BE2C (cell line): ENCODE measurements around the gene RECK.
"Not testable (repeated sequence)": the region's sequence is repeated elsewhere in the genome, so short reads cannot be mapped to it uniquely, and the experiment has no call there.

Experiments
- DNase-seq: peaks from one replicate; pipeline ENCODE4 v3.0.0-alpha.2; 2020
- H3K27me3 ChIP-seq: fragments of 250-450 bp; sonication (Bioruptor Pico); 2 replicates; pipeline ENCODE4 v1.5.1; 2020; ENCODE audit warnings: mild to moderate bottlenecking
- H3K36me3 ChIP-seq: fragments of 250-450 bp; sonication (Bioruptor Pico); 2 replicates; pipeline ENCODE4 v1.5.1; 2020; ENCODE audit warnings: mild to moderate bottlenecking
- H3K4me1 ChIP-seq: fragments of 250-450 bp; sonication (Bioruptor Pico); 2 replicates; pipeline ENCODE4 v1.5.1; 2020
- H3K4me3 ChIP-seq: 2 replicates; pipeline ENCODE4 v1.5.1; 2011; ENCODE audit warnings: low read depth, low read length
- H3K9me3 ChIP-seq: fragments of 250-450 bp; sonication (Bioruptor Pico); 2 replicates; pipeline ENCODE4 v1.5.1; 2020
- TF ChIP-seq, protein P1 (sequence below): IDR thresholded peaks from 2 replicates; pipeline ENCODE4 v1.5.1; 2012; ENCODE audit warnings: mild to moderate bottlenecking, low read depth, low read length

The RECK gene

DNA sequence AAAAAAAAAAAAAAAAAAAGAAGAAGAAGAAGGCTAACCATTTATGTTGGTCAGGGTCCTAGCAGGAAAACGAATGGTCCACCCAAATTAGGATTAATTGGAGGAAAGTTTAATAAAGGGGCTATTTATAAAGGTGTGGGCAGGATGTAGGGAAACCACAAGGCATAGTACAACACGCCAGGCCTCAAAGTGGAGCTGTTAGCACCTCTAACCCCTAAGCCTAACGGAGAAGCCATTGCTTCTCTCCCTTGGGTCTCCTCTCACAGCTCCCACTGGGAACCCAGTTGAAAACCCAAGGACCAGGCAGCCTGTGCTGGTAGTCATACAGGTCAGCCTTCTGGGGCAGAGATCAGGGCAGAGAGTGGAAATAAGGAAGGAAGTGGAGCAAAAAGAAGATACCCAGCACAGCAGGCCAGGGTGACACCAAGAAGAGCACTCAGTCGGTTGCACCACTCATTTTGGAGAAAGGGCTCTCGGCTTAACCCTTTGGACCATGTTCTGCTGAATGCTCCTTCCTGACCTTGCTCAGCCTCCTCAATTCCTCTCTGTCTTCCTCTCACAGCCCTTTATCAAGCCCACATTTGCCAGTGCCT, 91.0 kb downstream of the RECK start:
- DNase-seq = no peak
- no peak overlapping the region for H3K4me3 ChIP-seq
- no peaks in the 10 kb centered on the region for H3K9me3 ChIP-seq
- H3K4me1 ChIP-seq = no peaks in the 10 kb centered on the region
- TF ChIP-seq, protein P1, sequence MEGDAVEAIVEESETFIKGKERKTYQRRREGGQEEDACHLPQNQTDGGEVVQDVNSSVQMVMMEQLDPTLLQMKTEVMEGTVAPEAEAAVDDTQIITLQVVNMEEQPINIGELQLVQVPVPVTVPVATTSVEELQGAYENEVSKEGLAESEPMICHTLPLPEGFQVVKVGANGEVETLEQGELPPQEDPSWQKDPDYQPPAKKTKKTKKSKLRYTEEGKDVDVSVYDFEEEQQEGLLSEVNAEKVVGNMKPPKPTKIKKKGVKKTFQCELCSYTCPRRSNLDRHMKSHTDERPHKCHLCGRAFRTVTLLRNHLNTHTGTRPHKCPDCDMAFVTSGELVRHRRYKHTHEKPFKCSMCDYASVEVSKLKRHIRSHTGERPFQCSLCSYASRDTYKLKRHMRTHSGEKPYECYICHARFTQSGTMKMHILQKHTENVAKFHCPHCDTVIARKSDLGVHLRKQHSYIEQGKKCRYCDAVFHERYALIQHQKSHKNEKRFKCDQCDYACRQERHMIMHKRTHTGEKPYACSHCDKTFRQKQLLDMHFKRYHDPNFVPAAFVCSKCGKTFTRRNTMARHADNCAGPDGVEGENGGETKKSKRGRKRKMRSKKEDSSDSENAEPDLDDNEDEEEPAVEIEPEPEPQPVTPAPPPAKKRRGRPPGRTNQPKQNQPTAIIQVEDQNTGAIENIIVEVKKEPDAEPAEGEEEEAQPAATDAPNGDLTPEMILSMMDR = no peak
- no peaks in the 10 kb centered on the region for H3K36me3 ChIP-seq
- no peaks in the 10 kb centered on the region for H3K27me3 ChIP-seq

DNA sequence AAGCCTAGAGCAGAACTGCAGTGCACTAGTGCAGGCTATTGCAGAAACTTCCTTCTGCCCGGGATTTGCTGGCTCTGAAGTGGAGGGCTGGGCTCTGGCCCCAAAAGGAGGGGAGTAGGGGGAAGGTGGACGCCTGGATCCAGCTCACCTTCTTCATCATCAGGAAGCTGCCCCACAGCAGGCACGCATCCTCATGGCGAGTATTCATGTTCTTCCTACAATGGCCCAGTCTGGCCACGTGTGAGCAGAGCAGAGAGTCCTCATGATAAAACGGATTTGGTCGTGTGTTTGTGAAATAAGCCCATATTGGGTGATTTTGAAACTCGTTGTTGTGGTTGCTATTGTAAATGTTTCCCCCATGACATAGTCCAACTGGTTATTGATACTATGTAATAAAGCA, 91.6 kb downstream of the RECK start:
- Histone ChIP-seq H3K27me3 (no peaks in the 10 kb centered on the region), H3K9me3 (no peaks in the 10 kb centered on the region), H3K4me3 (no peak overlapping the region), H3K4me1 (no peaks in the 10 kb centered on the region), H3K36me3 (no peaks in the 10 kb centered on the region)
- TF ChIP-seq, protein P1 = no peak
- DNase-seq = no peak

DNA sequence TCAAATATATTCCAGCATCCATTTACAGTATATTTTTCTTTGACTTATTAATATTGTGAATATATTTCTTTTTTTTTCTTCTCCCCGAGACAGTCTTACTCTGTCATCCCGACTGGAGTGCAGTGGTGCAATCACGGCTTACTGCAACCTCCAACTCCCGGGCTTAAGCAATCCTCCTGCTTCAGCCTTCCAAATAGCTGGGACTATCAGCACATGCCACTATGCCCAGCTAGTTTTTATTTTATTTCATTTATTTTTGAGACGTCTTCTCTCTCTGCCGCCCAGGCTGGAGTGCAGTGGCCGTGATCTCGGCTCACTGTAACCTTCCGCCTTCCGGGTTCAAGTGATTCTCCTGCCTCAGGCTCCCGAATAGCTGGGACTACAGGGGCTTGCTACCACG, 92.4 kb downstream of the RECK start:
- TF ChIP-seq, protein P1 = no peak
- Histone ChIP-seq H3K4me1 (no peaks in the 10 kb centered on the region), H3K4me3 (no peak overlapping the region), H3K9me3 (no peaks in the 10 kb centered on the region), H3K27me3 (no peaks in the 10 kb centered on the region), H3K36me3 (no peaks in the 10 kb centered on the region)
- no peak for DNase-seq

DNA sequence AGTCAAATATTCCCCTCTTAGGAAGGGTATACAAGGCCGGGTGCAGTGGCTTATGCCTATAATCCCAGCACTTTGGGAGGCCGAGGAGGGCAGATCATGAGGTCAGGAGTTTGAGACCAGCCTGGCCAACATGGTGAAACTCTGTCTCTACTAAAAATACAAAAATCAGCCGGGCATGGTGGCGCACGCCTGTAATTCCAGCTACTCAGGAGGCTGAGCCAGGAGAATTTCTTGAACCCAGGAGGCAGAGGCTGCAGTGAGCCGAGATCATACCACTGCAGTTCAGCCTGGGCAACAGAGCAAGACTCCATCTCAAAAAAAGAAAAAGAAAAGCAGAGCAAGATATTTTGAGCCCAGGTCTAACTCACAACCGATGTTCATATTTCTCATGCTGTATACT, 95.0 kb downstream of the RECK start:
- not testable (repeated sequence) for H3K4me1 ChIP-seq, H3K36me3 ChIP-seq, DNase-seq, H3K9me3 ChIP-seq, H3K27me3 ChIP-seq, H3K4me3 ChIP-seq

DNA sequence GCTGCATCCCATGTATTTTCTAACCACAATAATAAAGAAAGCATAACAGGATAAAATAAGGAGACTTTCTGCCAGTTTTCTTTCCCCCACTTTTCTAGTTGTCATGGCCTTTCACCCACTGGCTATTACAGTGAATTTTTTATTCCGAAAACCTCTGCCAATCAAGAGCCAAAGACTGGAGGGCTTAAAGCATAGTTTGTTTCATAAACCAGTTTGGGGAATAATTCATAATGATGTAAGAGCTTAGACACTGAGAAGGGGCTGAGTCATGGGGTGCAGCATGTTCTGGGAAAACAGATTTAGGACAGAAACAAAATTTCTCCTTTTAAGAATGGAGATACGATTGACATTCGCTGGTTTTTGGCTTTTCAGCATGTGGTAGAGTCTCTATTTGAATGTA, 95.4 kb downstream of the RECK start:
- H3K27me3 ChIP-seq = no peaks in the 10 kb centered on the region
- TF ChIP-seq, protein P1 = no peak
- no peaks in the 10 kb centered on the region; the same call in 1 of the 2 replicates for H3K4me1 ChIP-seq
- no peak for DNase-seq
- H3K36me3 ChIP-seq = no peaks in the 10 kb centered on the region
- H3K4me3 ChIP-seq = no peak overlapping the region
- H3K9me3 ChIP-seq = no peaks in the 10 kb centered on the region

DNA sequence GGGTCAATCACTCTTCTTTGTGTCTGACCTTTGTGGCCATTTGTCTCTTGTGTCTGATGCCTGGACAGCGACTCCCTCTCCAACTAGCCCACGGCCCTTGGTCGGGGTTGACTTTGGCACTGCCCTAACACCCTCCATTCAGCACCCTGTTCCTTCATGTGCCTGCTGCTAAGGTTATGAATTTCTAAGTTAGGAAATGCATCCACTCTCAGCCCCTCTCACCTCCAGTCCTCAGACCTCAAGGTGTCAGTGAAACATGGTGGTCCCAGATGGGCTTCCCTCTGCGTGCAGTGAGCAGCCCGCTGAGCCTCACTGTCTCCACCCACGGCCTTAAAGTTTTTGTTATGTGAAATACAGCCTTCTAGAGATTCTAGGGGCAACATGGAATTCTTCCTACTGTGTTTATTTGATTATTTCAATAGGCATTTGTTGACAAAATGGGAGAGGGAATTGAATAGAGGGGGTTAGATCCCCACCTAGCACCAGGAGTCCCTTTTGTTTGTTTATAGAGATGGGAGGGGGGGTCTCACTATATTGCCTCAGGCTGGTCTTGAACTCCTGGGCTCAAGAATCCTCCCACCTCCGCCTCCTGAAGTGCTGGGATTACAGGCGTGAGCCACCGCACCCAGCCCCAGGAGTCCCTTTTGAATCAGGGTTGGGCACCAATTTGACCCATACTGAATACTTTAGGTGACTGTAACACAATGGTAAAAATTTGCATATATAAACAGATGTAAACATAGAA, 98.2 kb downstream of the RECK start:
- Histone ChIP-seq H3K4me3 (no peak overlapping the region), H3K36me3 (no peaks in the 10 kb centered on the region), H3K4me1 (no peaks in the 10 kb centered on the region; the same call in 1 of the 2 replicates), H3K9me3 (no peaks in the 10 kb centered on the region), H3K27me3 (no peaks in the 10 kb centered on the region)
- no peak for DNase-seq
- TF ChIP-seq, protein P1 = no peak
